Stimulated activated CD8-positive, alpha-beta memory T cell treated with anti-CD3 and anti-CD28 coated beads, Interleukin-7, amount 100 ng/mL, for 48 hours (primary cell): ENCODE data around the gene DLL4.

Experiments
- DNase-seq, 2 donors: peaks; one replicate each; pipeline ENCODE4 v3.0.0-alpha.2; 2020; ENCODE audit warnings: low read depth in 1 of 2; ENCODE audit errors: extremely low read depth in 1 of 2

DLL4 gene

GRCh38 chr15:40984964-40985363 is 55.8 kb downstream of the DLL4 start:
- DNase-seq: no peak

DNA sequence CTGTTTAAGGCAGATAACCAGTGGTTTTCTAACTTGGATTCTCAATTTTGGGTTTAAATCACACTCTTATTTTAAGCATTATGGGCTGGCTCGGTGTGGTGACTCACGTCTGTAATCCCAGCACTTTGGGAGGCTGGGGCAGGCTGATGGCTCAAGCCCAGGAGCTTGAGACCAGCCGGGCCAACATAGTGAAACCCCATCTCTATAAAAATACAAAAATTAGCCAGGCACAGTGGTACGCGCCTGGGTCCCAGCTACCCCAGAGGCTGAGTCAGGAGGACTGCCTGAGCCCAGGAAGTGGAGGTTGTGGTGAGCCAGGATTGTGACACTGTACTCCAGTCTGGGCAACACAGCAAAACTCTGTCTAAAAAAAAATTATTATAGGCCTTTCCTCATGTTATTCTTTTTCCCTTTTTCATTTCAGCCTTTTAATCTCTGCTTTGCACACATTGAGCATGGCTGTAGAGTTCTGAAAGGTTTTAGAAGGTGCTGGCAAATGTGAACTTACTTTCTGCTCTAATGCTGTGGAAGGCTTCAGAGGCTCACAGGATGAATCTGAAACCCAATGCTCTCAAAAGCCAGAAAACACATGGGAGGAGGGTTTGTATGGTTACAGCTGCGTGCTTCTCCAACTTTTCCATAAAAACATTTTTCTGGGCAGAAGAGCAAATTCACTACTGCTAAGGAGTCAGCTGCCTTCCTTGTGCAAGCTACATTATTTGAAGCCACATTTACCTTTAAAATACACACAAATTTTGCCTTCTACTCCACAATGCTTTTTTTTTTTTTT is 56.6 kb downstream of the DLL4 start:
- DNase-seq: no peak

- no peak for DNase-seq
Measured at GRCh38 chr15:40986820-40987219, 57.7 kb downstream of the DLL4 start.

GRCh38 chr15:40988156-40988555 is 59.0 kb downstream of the DLL4 start:
- no peak for DNase-seq
